Thoracic aorta (tissue), 2 donors: Measurements from ENCODE around the gene RACGAP1. TPM values are rescaled to one million over a fixed set of nuclear protein-coding genes. Genes with fewer than 3 reads are reported as not detected.

ENCODE experiments used
- ATAC-seq: fragments of 150-250 bp; one replicate; pipeline ENCODE4 v1.8.0; 2017; ENCODE audit warnings: low read depth; ENCODE audit not compliant: insufficient number of reproducible peaks, low FRiP score
- DNase-seq: peaks from one replicate; pipeline ENCODE4 v3.0.0-alpha.2; 2020; ENCODE audit warnings: low spot score
- H3K27ac ChIP-seq, 2 donors: fragments of 200-600 bp; sonication (generic); 1 replicate in 1 of 2; 2 replicates in 1 of 2; pipeline ENCODE4 v1.5.1; 2016; ENCODE audit warnings: mild to moderate bottlenecking in 2 of 2, moderate library complexity in 2 of 2
- H3K27me3 ChIP-seq: fragments of 200-600 bp; sonication (generic); replicated peaks from 2 replicates; pipeline ENCODE4 v1.6.0; 2016; ENCODE audit warnings: mild to moderate bottlenecking; ENCODE audit not compliant: insufficient read depth
- H3K36me3 ChIP-seq: fragments of 200-600 bp; sonication (generic); one replicate; pipeline ENCODE4 v1.5.1; 2016
- H3K4me1 ChIP-seq, 2 donors: fragments of 200-600 bp; sonication (generic); 1 replicate in 1 of 2; 2 replicates in 1 of 2; pipeline versions ENCODE4 v1.5.1 to v1.6.0; 2016; ENCODE audit warnings: low read depth in 2 of 2, mild to moderate bottlenecking in 1 of 2; ENCODE audit not compliant: control insufficient read depth in 1 of 2
- H3K4me3 ChIP-seq: fragments of 200-600 bp; sonication (generic); 2 replicates; pipeline ENCODE4 v1.5.1; 2016; ENCODE audit warnings: mild to moderate bottlenecking
- H3K9me3 ChIP-seq: fragments of 200-600 bp; sonication (generic); 2 replicates; pipeline ENCODE4 v1.5.1; 2016
- CTCF ChIP-seq: fragments of 200-600 bp; sonication (generic); IDR thresholded peaks from one replicate; pipeline ENCODE4 v1.5.1; 2019; ENCODE audit warnings: antibody characterized with exemption
- total RNA-seq, 2 donors: library from RNA; depleted of rRNA; stranded (reverse); fragments of >200 nt; gene quantifications; one replicate each; pipeline versions ENCODE4 v1.1.0 to v1.2.3, GENCODE V29; 2016

RACGAP1 gene
- total RNA-seq, 2 donors from 2014 or later = 3.0 to 4.8 TPM

- H3K4me3 ChIP-seq = no peak overlapping the region
- ATAC-seq = no peak
- no peak overlapping the region for H3K27ac ChIP-seq
- no peaks in the 10 kb centered on the region for H3K27me3 ChIP-seq
- H3K9me3 ChIP-seq = no peaks in the 10 kb centered on the region
- DNase-seq = no peak
- peaks cover 8 to 9% of the 10 kb centered on the region in 2 donors for H3K4me1 ChIP-seq
- no peak for TF ChIP-seq CTCF
- H3K36me3 ChIP-seq = no peaks in the 10 kb centered on the region
These were observed 1.4 kb upstream of the RACGAP1 start for GRCh38 chr12:50026691-50027090.

DNA sequence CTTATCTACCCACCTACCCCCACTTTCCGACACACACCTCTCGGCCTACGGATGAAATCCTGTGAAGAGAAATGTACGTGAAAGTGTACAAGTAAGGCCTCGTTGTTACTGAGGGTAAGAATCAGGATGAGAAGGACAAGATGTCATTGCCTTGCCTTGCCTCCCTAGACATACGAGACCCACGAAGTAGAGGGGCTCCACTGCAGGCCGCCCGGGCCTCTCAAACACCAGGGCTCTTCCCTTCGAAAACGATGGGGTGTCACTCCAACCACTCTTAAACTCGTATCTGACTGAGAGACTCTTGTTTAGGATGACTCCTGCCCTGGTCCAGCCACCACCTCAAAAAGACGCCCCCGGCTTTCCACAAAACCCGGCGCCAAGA lies 498 bp downstream of the RACGAP1 start:
- no peaks in the 10 kb centered on the region for H3K36me3 ChIP-seq
- no peak for DNase-seq
- H3K4me1 ChIP-seq = peaks cover 8 to 9% of the 10 kb centered on the region in 2 donors
- H3K27me3 ChIP-seq = no peaks in the 10 kb centered on the region
- H3K9me3 ChIP-seq = no peaks in the 10 kb centered on the region
- no peak for ATAC-seq
- no peak for TF ChIP-seq CTCF
- peak overlapping the region; percentile 74 for H3K4me3 ChIP-seq
- H3K27ac ChIP-seq = no peak overlapping the region

GRCh38 chr12:50024227-50024626 lies 1.1 kb downstream of the RACGAP1 start:
- ATAC-seq (no peak), DNase-seq (no peak)
- Histone ChIP-seq H3K27me3 (no peaks in the 10 kb centered on the region), H3K36me3 (no peaks in the 10 kb centered on the region), H3K27ac (no peak overlapping the region), H3K9me3 (no peaks in the 10 kb centered on the region), H3K4me3 (no peak overlapping the region), H3K4me1 (peaks cover 8 to 9% of the 10 kb centered on the region in 2 donors)
- no peak for TF ChIP-seq CTCF

DNA sequence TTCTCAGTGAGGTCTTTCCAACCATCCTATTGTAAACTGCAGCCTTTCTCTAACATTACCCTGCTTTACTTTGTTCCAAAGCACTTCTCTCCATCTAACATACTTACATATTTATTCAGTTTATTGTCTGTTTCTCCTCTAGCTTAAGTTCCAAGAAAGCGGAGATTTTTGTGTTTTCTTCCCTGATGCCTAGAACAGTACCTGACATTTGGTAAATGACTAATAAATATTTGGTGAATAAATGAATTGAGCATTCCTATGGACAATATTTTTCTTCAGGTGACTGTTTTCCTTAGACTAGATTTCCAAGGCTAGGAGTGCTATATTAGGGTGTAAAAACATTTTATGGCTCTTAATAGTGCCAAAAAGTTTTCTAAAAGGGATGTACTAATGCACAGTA lies 2.4 kb downstream of the RACGAP1 start:
- H3K27ac ChIP-seq = no peak overlapping the region
- H3K27me3 ChIP-seq = no peaks in the 10 kb centered on the region
- no peak for TF ChIP-seq CTCF
- H3K36me3 ChIP-seq = no peaks in the 10 kb centered on the region
- ATAC-seq (no peak), DNase-seq (no peak)
- no peaks in the 10 kb centered on the region for H3K9me3 ChIP-seq
- no peak overlapping the region for H3K4me3 ChIP-seq
- peaks cover 8 to 9% of the 10 kb centered on the region in 2 donors for H3K4me1 ChIP-seq

DNA sequence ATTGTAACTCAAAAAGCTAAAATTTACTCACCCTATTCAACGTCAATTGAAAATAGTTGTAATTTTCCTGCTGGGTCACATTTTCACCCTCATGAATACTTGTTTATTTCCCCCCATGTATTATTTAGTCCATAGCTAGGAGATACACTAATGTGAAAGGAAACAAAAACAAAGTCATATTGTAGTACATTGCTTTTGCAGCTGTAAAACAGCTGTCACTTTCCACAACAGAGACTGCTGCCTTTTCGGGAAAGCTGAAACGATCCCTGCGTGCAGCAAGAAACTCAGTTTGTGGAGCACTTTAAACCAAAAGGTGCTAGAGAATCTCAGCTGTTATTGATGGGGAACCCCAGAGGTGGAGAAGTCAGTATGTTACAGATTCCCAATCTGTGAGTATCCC lies 4.3 kb downstream of the RACGAP1 start:
- no peaks in the 10 kb centered on the region for H3K9me3 ChIP-seq
- H3K4me3 ChIP-seq = no peak overlapping the region
- DNase-seq (no peak), ATAC-seq (no peak)
- peaks cover 8 to 20% of the 10 kb centered on the region in 2 donors for H3K4me1 ChIP-seq
- H3K36me3 ChIP-seq = no peaks in the 10 kb centered on the region
- no peak for TF ChIP-seq CTCF
- H3K27ac ChIP-seq = no peak overlapping the region
- H3K27me3 ChIP-seq = no peaks in the 10 kb centered on the region
